HCT116 (cell line): ENCODE data around the gene MCF2L. TPM values are rescaled to one million over a fixed set of nuclear protein-coding genes. Genes with fewer than 3 reads are reported as not detected.

Source experiments
- ATAC-seq: fragments of 200-7000 bp; cut with Tn5 transposase; 2 replicates; pipeline ENCODE4 v1.9.1; 2020; ENCODE audit warnings: mild to moderate bottlenecking, moderate library complexity
- BruUV-seq: library from RNA; stranded (reverse); fragments of 400-500 nt; replicated peaks from 2 replicates; lab custom pipeline; 2021; lab: Mats Ljungman, UMichigan
- CTCF ChIA-PET: fragments of 300-600 bp; sonication (Branson Sonifier 250); formaldehyde crosslinking; loops from one replicate; lab custom pipeline; 2021; ENCODE audit warnings: antibody characterized with exemption; lab: Charles Lee
- POLR2A ChIA-PET: fragments of 300-600, 350-600 bp; sonication (Branson Sonifier 250); formaldehyde crosslinking; loops from one replicate; lab custom pipeline; 2021; ENCODE audit warnings: antibody characterized with exemption; lab: Charles Lee
- RAD21 ChIA-PET, 2 experiments: fragments of 300-600 bp; sonication (Branson Sonifier 250); formaldehyde crosslinking; loops; one replicate each; lab custom pipeline; 2023; ENCODE audit warnings: low total read pairs in 2 of 2; ENCODE audit not compliant: uncharacterized antibody in 2 of 2, unreplicated experiment in 2 of 2, low non-redundant PET in 1 of 2; lab: Charles Lee
- DNase-seq: peaks from one replicate; pipeline ENCODE4 v3.0.0-alpha.2; 2010; ENCODE audit warnings: low read depth, low spot score
- H2AFZ ChIP-seq: fragments of 200-600 bp; shearing (Covaris generic), sonication (generic); 2 replicates; pipeline ENCODE4 v1.6.1; 2017; ENCODE audit warnings: low read depth, mixed run types, mixed read lengths, antibody characterized with exemption, low read length; ENCODE audit not compliant: poor library complexity, severe bottlenecking
- H3K27ac ChIP-seq: 2 replicates; pipeline ENCODE4 v1.5.1; 2012; ENCODE audit warnings: low read depth, low read length
- H3K27me3 ChIP-seq: fragments of 200-600 bp; sonication (generic); 2 replicates; pipeline ENCODE4 v1.6.1; 2016; ENCODE audit warnings: mixed run types, low read length, mixed read lengths; ENCODE audit not compliant: insufficient read depth
- H3K36me3 ChIP-seq, 2 experiments: fragments of 200-500 bp in 1 of 2; fragments of 200-600 bp in 1 of 2; sonication (Bioruptor generic) in 1 of 2; sonication (generic) in 1 of 2; 2 replicates each; pipeline versions ENCODE4 v1.5.1 to v1.6.1; 2014 to 2016; ENCODE audit warnings: low read length in 2 of 2, inconsistent platforms in 1 of 2, mixed read lengths in 1 of 2, mixed run types in 1 of 2; ENCODE audit not compliant: insufficient read depth in 2 of 2, control insufficient read depth in 1 of 2
- H3K4me1 ChIP-seq, 2 experiments: fragments of 200-600 bp in 1 of 2; sonication (generic) in 1 of 2; 2 replicates each; pipeline versions ENCODE4 v1.5.1 to v1.6.1; 2012 to 2017; ENCODE audit warnings: low read length in 2 of 2, inconsistent platforms in 1 of 2, mild to moderate bottlenecking in 1 of 2, mixed read lengths in 1 of 2, mixed run types in 1 of 2, moderate library complexity in 1 of 2; ENCODE audit not compliant: insufficient read depth in 2 of 2, control insufficient read depth in 1 of 2
- H3K4me2 ChIP-seq: fragments of 200-600 bp; sonication (generic); 2 replicates; pipeline ENCODE4 v1.6.1; 2017; ENCODE audit warnings: mixed run types, low read length, mixed read lengths
- H3K4me3 ChIP-seq, 2 experiments: fragments of 200-600 bp in 1 of 2; sonication (generic) in 1 of 2; replicated peaks in 1 of 2; 2 replicates each; pipeline ENCODE4 v1.5.1; 2011 to 2016; ENCODE audit warnings: low read length in 2 of 2, control low read depth in 1 of 2, low read depth in 1 of 2, mild to moderate bottlenecking in 1 of 2, mixed read lengths in 1 of 2, mixed run types in 1 of 2
- H3K79me2 ChIP-seq: fragments of 200-600 bp; sonication (generic); 2 replicates; pipeline ENCODE4 v1.6.1; 2017; ENCODE audit warnings: mild to moderate bottlenecking, mixed run types, low read length, moderate library complexity, mixed read lengths; ENCODE audit not compliant: insufficient read depth
- H3K9ac ChIP-seq: fragments of 200-600 bp; sonication (generic); 2 replicates; pipeline ENCODE4 v1.6.1; 2016; ENCODE audit warnings: low read length, mixed read lengths
- H3K9me2 ChIP-seq: fragments of 200-600 bp; sonication (generic), shearing (Covaris generic); 2 replicates; pipeline ENCODE4 v1.6.1; 2017; ENCODE audit warnings: mixed run types, mild to moderate bottlenecking, moderate library complexity; ENCODE audit not compliant: insufficient read depth
- H3K9me3 ChIP-seq, 2 experiments: fragments of 200-500 bp in 1 of 2; fragments of 200-600 bp in 1 of 2; sonication (Bioruptor generic) in 1 of 2; sonication (generic) in 1 of 2; 2 replicates each; pipeline ENCODE4 v1.6.1; 2014 to 2017; ENCODE audit warnings: low read length in 2 of 2, mixed read lengths in 2 of 2, inconsistent platforms in 1 of 2, low read depth in 1 of 2, mild to moderate bottlenecking in 1 of 2, mixed run types in 1 of 2, moderate library complexity in 1 of 2; ENCODE audit not compliant: control insufficient read depth in 1 of 2, insufficient read depth in 1 of 2
- H4K20me1 ChIP-seq: fragments of 200-600 bp; sonication (generic), shearing (Covaris generic); 2 replicates; pipeline ENCODE4 v1.6.1; 2017; ENCODE audit warnings: mixed run types, mild to moderate bottlenecking, moderate library complexity; ENCODE audit not compliant: insufficient read depth
- EZH2 ChIP-seq: fragments of 200-600 bp; sonication (generic); IDR thresholded peaks from 2 replicates; pipeline ENCODE4 v1.6.1; 2017; ENCODE audit warnings: antibody characterized with exemption, mixed run types
- FOSL1 ChIP-seq: IDR thresholded peaks from 2 replicates; pipeline ENCODE4 v1.6.1; 2012; ENCODE audit warnings: low read depth
- RAD21 ChIP-seq: IDR thresholded peaks from 2 replicates; pipeline ENCODE4 v1.6.1; 2012; ENCODE audit warnings: low read depth, mild to moderate bottlenecking
- SIN3A ChIP-seq: IDR thresholded peaks from 2 replicates; pipeline ENCODE4 v1.6.1; 2012; ENCODE audit warnings: low read depth
- SP1 ChIP-seq: IDR thresholded peaks from 2 replicates; pipeline ENCODE4 v1.6.1; 2012; ENCODE audit warnings: low read depth
- YY1 ChIP-seq: IDR thresholded peaks from 2 replicates; pipeline ENCODE4 v1.6.1; 2011; ENCODE audit warnings: low read length, low read depth, moderate library complexity, mild to moderate bottlenecking; ENCODE audit not compliant: insufficient replicate concordance; ENCODE audit errors: extremely low read depth
- intact Hi-C: fragments of 100-400 bp; cut with micrococcal nuclease; formaldehyde crosslinking; loops from 2 replicates; pipeline ENCODE4 v1.10.0; 2022
- total RNA-seq: library from RNA; stranded (reverse); gene quantifications from one replicate; pipeline ENCODE4 v1.2.1, GENCODE V29; 2021; ENCODE audit not compliant: unreplicated experiment
- TF ChIP-seq, protein P1 (sequence below): IDR thresholded peaks from 2 replicates; pipeline ENCODE4 v1.6.1; 2012; ENCODE audit warnings: low read depth

MCF2L gene
- total RNA-seq, 1 experiment from 2014 or later, result 19.3 TPM

DNA sequence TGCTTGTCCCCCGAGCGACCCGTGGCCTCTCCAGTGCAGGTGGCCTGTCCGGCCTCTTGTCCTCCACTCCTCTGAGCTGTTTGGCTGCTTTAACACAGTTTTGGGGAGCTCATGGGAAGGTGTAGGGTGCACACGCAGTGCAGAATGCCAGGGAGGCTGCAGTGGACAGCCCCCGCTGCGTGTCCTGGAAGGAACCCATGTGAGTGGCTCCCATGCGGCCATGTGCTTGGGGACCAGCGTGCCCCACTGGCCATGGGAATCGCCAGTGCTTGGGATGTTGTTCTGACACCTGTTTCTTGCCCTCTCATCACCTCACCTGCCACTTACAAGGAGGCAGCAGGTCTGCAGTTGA is 114.0 kb downstream of the MCF2L start:
- TF ChIP-seq SIN3A (no peak), SP1 (no peak), YY1 (no peak), RAD21 (no peak), FOSL1 (no peak), EZH2 (no peak)
- TF ChIP-seq, protein P1, sequence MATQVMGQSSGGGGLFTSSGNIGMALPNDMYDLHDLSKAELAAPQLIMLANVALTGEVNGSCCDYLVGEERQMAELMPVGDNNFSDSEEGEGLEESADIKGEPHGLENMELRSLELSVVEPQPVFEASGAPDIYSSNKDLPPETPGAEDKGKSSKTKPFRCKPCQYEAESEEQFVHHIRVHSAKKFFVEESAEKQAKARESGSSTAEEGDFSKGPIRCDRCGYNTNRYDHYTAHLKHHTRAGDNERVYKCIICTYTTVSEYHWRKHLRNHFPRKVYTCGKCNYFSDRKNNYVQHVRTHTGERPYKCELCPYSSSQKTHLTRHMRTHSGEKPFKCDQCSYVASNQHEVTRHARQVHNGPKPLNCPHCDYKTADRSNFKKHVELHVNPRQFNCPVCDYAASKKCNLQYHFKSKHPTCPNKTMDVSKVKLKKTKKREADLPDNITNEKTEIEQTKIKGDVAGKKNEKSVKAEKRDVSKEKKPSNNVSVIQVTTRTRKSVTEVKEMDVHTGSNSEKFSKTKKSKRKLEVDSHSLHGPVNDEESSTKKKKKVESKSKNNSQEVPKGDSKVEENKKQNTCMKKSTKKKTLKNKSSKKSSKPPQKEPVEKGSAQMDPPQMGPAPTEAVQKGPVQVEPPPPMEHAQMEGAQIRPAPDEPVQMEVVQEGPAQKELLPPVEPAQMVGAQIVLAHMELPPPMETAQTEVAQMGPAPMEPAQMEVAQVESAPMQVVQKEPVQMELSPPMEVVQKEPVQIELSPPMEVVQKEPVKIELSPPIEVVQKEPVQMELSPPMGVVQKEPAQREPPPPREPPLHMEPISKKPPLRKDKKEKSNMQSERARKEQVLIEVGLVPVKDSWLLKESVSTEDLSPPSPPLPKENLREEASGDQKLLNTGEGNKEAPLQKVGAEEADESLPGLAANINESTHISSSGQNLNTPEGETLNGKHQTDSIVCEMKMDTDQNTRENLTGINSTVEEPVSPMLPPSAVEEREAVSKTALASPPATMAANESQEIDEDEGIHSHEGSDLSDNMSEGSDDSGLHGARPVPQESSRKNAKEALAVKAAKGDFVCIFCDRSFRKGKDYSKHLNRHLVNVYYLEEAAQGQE, result no peak
- intact Hi-C loops, result loop anchor here (10.0 kb wide), 1 partner anchor 72 kb away; the partner anchor contains the start of gene PROZ
- DNase-seq (no peak), ATAC-seq (no peak)
- Histone ChIP-seq H3K36me3 (no peaks in the 10 kb centered on the region), H2AFZ (no peak overlapping the region), H3K4me2 (no peak overlapping the region), H3K9me3 (no peaks in the 10 kb centered on the region), H4K20me1 (no peaks in the 10 kb centered on the region), H3K4me1 (peaks cover 7 to 11% of the 10 kb centered on the region in 2 experiments; a peak in 3 of 4 replicates), H3K27me3 (no peaks in the 10 kb centered on the region), H3K4me3 (no peak overlapping the region), H3K9ac (no peak overlapping the region), H3K9me2 (no peaks in the 10 kb centered on the region), H3K27ac (no peak overlapping the region), H3K79me2 (no peaks in the 10 kb centered on the region)
- RAD21 ChIA-PET, result no interaction called here
- POLR2A ChIA-PET, result no interaction called here
- no TSS peak for BruUV-seq
- CTCF ChIA-PET, result no interaction called here
